Measurements from ENCODE around the gene PIGT. TPM values are rescaled to one million over a fixed set of nuclear protein-coding genes. Genes with fewer than 3 reads are reported as not detected.

The PIGT gene
- total RNA-seq, 1 experiment from 2014 or later = 63.7 TPM

GRCh38 chr20:45415822-45416637, at the start of gene PIGT (continued):
- peak; percentile 69; the same call in 1 of the 2 replicates for TF ChIP-seq HMGXB4 (CRISPR knock-in tag; IDR thresholded peaks at IDR 0.05)
- peak; percentile 87 for TF ChIP-seq NFYB (CRISPR knock-in tag; conservative IDR thresholded peaks at IDR 0.05; ENCODE audit: low read depth)
- no peak for TF ChIP-seq E2F5 (CRISPR knock-in tag; IDR thresholded peaks at IDR 0.05)
- no peak for TF ChIP-seq ZMAT4 (CRISPR knock-in tag; IDR thresholded peaks at IDR 0.05)
- peak; percentile 80; the same call in 1 of the 2 replicates for TF ChIP-seq FOXK1 (CRISPR knock-in tag; IDR thresholded peaks at IDR 0.05)
- 0 out of 2 replicates have a peak, but pooled peaks have one; percentile 55 for TF ChIP-seq SMAD3 (CRISPR knock-in tag; IDR thresholded peaks at IDR 0.05; ENCODE audit: borderline replicate concordance)

- Mint-ChIP-seq H3K36me3 (no peaks in the 10 kb centered on the region; the same call in none of the 2 replicates), H3K9me3 (no peaks in the 10 kb centered on the region), H3K4me3 (no peak overlapping the region), H3K4me1 (peaks cover 11% of the 10 kb centered on the region), H3K27ac (no peak overlapping the region), H3K27me3 (ENCODE audit: low read depth) (no peaks in the 10 kb centered on the region; the same call in 1 of the 2 replicates)
- POLR2A ChIA-PET = interaction anchor here (0.5 kb wide), 1 partner anchor 65 kb away, joined by 7 read pairs; no protein-coding TSS in a partner anchor
- DNase-seq (ENCODE audit: low spot score) (no peak), ATAC-seq (no peak)
- CTCF ChIA-PET = interaction anchor here (1.5 to 2.0 kb wide), 2 partner anchors 43 to 71 kb away, joined by 4 to 5 read pairs; no protein-coding TSS in a partner anchor
- no peak for TF ChIP-seq ZNF232 (CRISPR knock-in tag; IDR thresholded peaks at IDR 0.05)
- no peak for TF ChIP-seq SMAD4 (CRISPR knock-in tag; IDR thresholded peaks at IDR 0.05)
- no peak for TF ChIP-seq ZNF138 (CRISPR knock-in tag; conservative IDR thresholded peaks at IDR 0.05)
These were observed 49.7 kb upstream of the PIGT start for GRCh38 chr20:45366192-45366591.

- no peak overlapping the region for H3K27ac Mint-ChIP-seq
- H3K36me3 Mint-ChIP-seq = no peaks in the 10 kb centered on the region; the same call in none of the 2 replicates
- no peaks in the 10 kb centered on the region; the same call in 1 of the 2 replicates for H3K27me3 Mint-ChIP-seq (ENCODE audit: low read depth)
- no peak overlapping the region for H3K4me3 Mint-ChIP-seq
- DNase-seq (ENCODE audit: low spot score) (no peak), ATAC-seq (no peak)
- peaks cover 11% of the 10 kb centered on the region for H3K4me1 Mint-ChIP-seq
- TF ChIP-seq NFATC4 (CRISPR knock-in tag; IDR thresholded peaks at IDR 0.05) = no peak
- POLR2A ChIA-PET = interaction anchor here (0.5 kb wide), 1 partner anchor 66 kb away, joined by 7 read pairs; no protein-coding TSS in a partner anchor
- CTCF ChIA-PET = interaction anchor here (1.5 to 2.0 kb wide), 2 partner anchors 44 to 70 kb away, joined by 4 to 5 read pairs; no protein-coding TSS in a partner anchor
- no peaks in the 10 kb centered on the region for H3K9me3 Mint-ChIP-seq
These were observed 49.3 kb upstream of the PIGT start for GRCh38 chr20:45366631-45367030.

- CTCF ChIA-PET = interaction anchor here (2.0 kb wide), 1 partner anchor 70 kb away, joined by 4 read pairs; no protein-coding TSS in a partner anchor
- peaks cover 11% of the 10 kb centered on the region for H3K4me1 Mint-ChIP-seq
- no peak for DNase-seq (ENCODE audit: low spot score)
- H3K27ac Mint-ChIP-seq = no peak overlapping the region
- no peaks in the 10 kb centered on the region for H3K9me3 Mint-ChIP-seq
- no peaks in the 10 kb centered on the region; the same call in none of the 2 replicates for H3K36me3 Mint-ChIP-seq
- no peaks in the 10 kb centered on the region; the same call in 1 of the 2 replicates for H3K27me3 Mint-ChIP-seq (ENCODE audit: low read depth)
- H3K4me3 Mint-ChIP-seq = no peak overlapping the region
- TF ChIP-seq ZNF121 (CRISPR knock-in tag; IDR thresholded peaks at IDR 0.05) (no peak), ATF6 (CRISPR knock-in tag; IDR thresholded peaks at IDR 0.05) (no peak)
- POLR2A ChIA-PET = no interaction called here
- ATAC-seq = no peak
These were observed 48.8 kb upstream of the PIGT start for GRCh38 chr20:45367126-45367525.
